DOHH2 (cell line): ENCODE results near the gene VPS26B.
A peak's percentile ranks its signal among the peaks of the same experiment; 100 is the strongest.

ENCODE experiments used
- H3F3A ChIP-seq: fragments of 200-600 bp; sonication (generic), shearing (Covaris generic); 2 replicates; pipeline ENCODE4 v1.6.0; 2016; ENCODE audit warnings: antibody characterized with exemption, mild to moderate bottlenecking; ENCODE audit not compliant: control insufficient read depth, insufficient read depth
- H3K27ac ChIP-seq: fragments of 200-600 bp; sonication (generic); 2 replicates; pipeline ENCODE4 v1.5.1; 2014; ENCODE audit warnings: low read depth, mild to moderate bottlenecking, low read length, moderate library complexity
- H3K27me3 ChIP-seq: fragments of 200-600 bp; sonication (generic); 2 replicates; pipeline ENCODE4 v1.6.1; 2014; ENCODE audit warnings: mild to moderate bottlenecking, low read length, mixed read lengths; ENCODE audit not compliant: control insufficient read depth
- H3K36me3 ChIP-seq: fragments of 200-600 bp; sonication (generic); 2 replicates; pipeline ENCODE4 v1.6.1; 2014; ENCODE audit warnings: mild to moderate bottlenecking, low read length, moderate library complexity, mixed read lengths; ENCODE audit not compliant: control insufficient read depth
- H3K4me1 ChIP-seq: fragments of 200-600 bp; sonication (generic); 2 replicates; pipeline ENCODE4 v1.6.1; 2014; ENCODE audit warnings: mild to moderate bottlenecking, low read length, mixed read lengths; ENCODE audit not compliant: control insufficient read depth
- H3K4me2 ChIP-seq: fragments of 200-600 bp; sonication (generic); 2 replicates; pipeline ENCODE4 v1.6.0; 2014; ENCODE audit warnings: mild to moderate bottlenecking, low read length, moderate library complexity
- H3K4me3 ChIP-seq: fragments of 200-600 bp; sonication (generic); 2 replicates; pipeline ENCODE4 v1.5.1; 2014; ENCODE audit warnings: mild to moderate bottlenecking, low read length, mixed read lengths
- H3K79me2 ChIP-seq: fragments of 200-600 bp; sonication (generic); 2 replicates; pipeline ENCODE4 v1.6.1; 2014; ENCODE audit warnings: mild to moderate bottlenecking, low read length, mixed read lengths; ENCODE audit not compliant: control insufficient read depth
- H3K9me2 ChIP-seq: fragments of 200-600 bp; sonication (generic); replicated peaks from 2 replicates; pipeline ENCODE4 v1.6.1; 2014; ENCODE audit warnings: mild to moderate bottlenecking, low read length, mixed read lengths; ENCODE audit not compliant: control insufficient read depth
- H3K9me3 ChIP-seq: fragments of 200-600 bp; sonication (generic); 2 replicates; pipeline ENCODE4 v1.6.1; 2014; ENCODE audit warnings: antibody characterized with exemption, low read length, mixed read lengths; ENCODE audit not compliant: control insufficient read depth, insufficient read depth
- H4K20me1 ChIP-seq: fragments of 200-600 bp; sonication (generic); 2 replicates; pipeline ENCODE4 v1.6.0; 2014; ENCODE audit warnings: low read depth, mild to moderate bottlenecking, antibody characterized with exemption, low read length, moderate library complexity; ENCODE audit not compliant: control insufficient read depth, insufficient read depth
- CTCF ChIP-seq: fragments of 200-600 bp; sonication (generic); IDR thresholded peaks from one replicate; pipeline ENCODE4 v1.5.1; 2014; ENCODE audit warnings: antibody characterized with exemption, mild to moderate bottlenecking, low read depth, low read length; ENCODE audit not compliant: poor library complexity, severe bottlenecking
- EZH2phosphoT487 ChIP-seq: fragments of 200-600 bp; sonication (generic); IDR thresholded peaks from 2 replicates; pipeline ENCODE4 v1.6.1; 2017; ENCODE audit warnings: borderline replicate concordance, mild to moderate bottlenecking, antibody characterized with exemption, low read length, moderate library complexity, mixed read lengths

VPS26B gene

GRCh38 chr11:134216816-134217215 is 7.7 kb upstream of the VPS26B start:
- H3K4me1 ChIP-seq = peaks cover 4% of the 10 kb centered on the region
- no peaks in the 10 kb centered on the region for H3K9me2 ChIP-seq
- H4K20me1 ChIP-seq = peaks cover 22% of the 10 kb centered on the region
- no peak overlapping the region for H3K4me3 ChIP-seq
- H3K79me2 ChIP-seq = peaks cover 90% of the 10 kb centered on the region
- H3F3A ChIP-seq = no peaks in the 10 kb centered on the region
- H3K36me3 ChIP-seq = peaks cover 93% of the 10 kb centered on the region
- H3K27ac ChIP-seq = no peak overlapping the region
- H3K9me3 ChIP-seq = no peaks in the 10 kb centered on the region
- no peaks in the 10 kb centered on the region for H3K27me3 ChIP-seq
- no peak overlapping the region for H3K4me2 ChIP-seq
- TF ChIP-seq EZH2phosphoT487 (no peak), CTCF (no peak)

- peaks cover 52% of the 10 kb centered on the region for H3K79me2 ChIP-seq
- H3K4me2 ChIP-seq = peak overlapping the region; percentile 89
- peaks cover 37% of the 10 kb centered on the region for H3K4me1 ChIP-seq
- peaks cover 3% of the 10 kb centered on the region; the same call in 1 of the 2 replicates for H3F3A ChIP-seq
- peak overlapping the region; percentile 78; the same call in 1 of the 2 replicates for H3K27ac ChIP-seq
- H3K9me2 ChIP-seq = no peaks in the 10 kb centered on the region
- H3K4me3 ChIP-seq = peak overlapping the region; percentile 90
- H3K27me3 ChIP-seq = peaks cover 32% of the 10 kb centered on the region
- peaks cover 57% of the 10 kb centered on the region for H4K20me1 ChIP-seq
- no peaks in the 10 kb centered on the region for H3K9me3 ChIP-seq
- peaks cover 50% of the 10 kb centered on the region for H3K36me3 ChIP-seq
- TF ChIP-seq EZH2phosphoT487 (no peak), CTCF (no peak)
These were observed 1.4 kb upstream of the VPS26B start for GRCh38 chr11:134223121-134223520.

DNA sequence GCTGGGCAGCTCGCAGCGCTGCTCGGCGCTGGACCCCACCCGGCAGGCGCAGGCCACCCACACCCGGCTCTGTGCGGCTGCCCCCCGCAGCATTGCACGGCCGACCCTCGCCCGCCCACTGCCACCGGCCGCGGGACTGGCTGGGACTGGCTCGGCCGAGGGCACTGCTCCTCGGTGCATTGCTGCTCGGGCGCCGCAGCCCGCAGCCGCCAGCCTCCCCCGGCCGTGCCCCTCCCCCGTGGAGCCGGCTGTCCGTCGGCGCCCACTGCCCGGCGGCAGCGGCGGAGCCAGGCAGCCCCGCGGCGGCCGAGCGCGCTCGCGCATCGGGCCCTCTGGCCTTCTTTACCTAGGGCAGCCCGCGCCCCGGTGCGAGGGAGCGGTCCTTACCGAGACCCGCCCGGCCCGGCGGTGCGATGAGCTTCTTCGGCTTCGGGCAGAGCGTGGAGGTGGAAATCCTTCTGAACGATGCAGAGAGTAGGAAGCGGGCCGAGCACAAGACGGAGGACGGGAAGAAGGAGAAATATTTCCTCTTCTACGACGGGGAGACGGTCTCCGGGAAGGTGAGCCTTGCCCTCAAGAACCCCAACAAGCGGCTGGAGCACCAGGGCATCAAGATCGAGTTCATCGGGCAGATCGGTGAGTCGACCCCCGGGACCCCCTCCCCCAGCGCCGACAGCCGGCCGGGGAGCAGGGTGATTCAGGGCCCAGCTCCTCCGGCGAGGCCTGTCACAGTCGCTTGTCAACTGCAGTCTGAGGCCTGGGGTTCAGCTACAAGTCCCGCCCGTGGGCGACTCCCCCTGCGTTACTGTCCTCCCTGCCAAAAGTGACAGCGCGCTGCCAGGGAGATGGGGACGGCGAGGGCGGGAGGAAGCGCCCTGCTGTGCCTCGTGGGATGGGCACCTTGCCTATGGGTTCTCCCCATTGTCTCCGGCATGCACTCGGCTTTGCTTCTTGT is 516 bp downstream of the VPS26B start:
- Histone ChIP-seq H3K36me3 (peaks cover 33% of the 10 kb centered on the region), H3K4me2 (peak overlapping the region; percentile 89), H3F3A (peaks cover 3% of the 10 kb centered on the region; the same call in 1 of the 2 replicates), H3K4me3 (peak overlapping the region; percentile 90), H3K27me3 (peaks cover 43% of the 10 kb centered on the region), H3K9me3 (no peaks in the 10 kb centered on the region), H3K9me2 (no peaks in the 10 kb centered on the region), H3K4me1 (peaks cover 56% of the 10 kb centered on the region), H4K20me1 (peaks cover 60% of the 10 kb centered on the region), H3K79me2 (peaks cover 38% of the 10 kb centered on the region), H3K27ac (no peak overlapping the region)
- TF ChIP-seq EZH2phosphoT487 (no peak), CTCF (no peak)
